Heart left ventricle (tissue), 13 donors: Measurements from ENCODE around the gene PACS1.

Source experiments
- POLR2A ChIP-seq, 2 donors: fragments of 450-650 bp; IDR thresholded peaks; one replicate each; pipeline ENCODE4 v1.6.1; 2017; ENCODE audit warnings: antibody characterized with exemption in 2 of 2, mild to moderate bottlenecking in 2 of 2, moderate library complexity in 2 of 2
- TF ChIP-seq, protein P1 (sequence below), 12 donors: fragments of 200-600 bp; sonication (generic) in 4 of 12; IDR thresholded peaks; one replicate each; pipeline versions ENCODE4 v1.5.0 to v1.8.0; 2018 to 2022; ENCODE audit warnings: antibody characterized with exemption in 12 of 12, mild to moderate bottlenecking in 5 of 12
- donor health status: ischemic (EF 13 %, LVEDD 7.1; RV severe dilation, severe dysfunction).
- donor health status: DM: no; HTN: yes; CAD: no.
- donor health status: DM: no; HTN: no; CAD: no.
- donor health status: ischemic (EF 25% LVEDD 6.9; RV normal size, moderate dysfunction).
- donor health status: ischemic (EF 25% LVEDD 5.7; RV mildly dilated, moderate dysfunction).
- donor health status: ischemic (EF 35%, LVEDD 5.7; RV mildly dilated, moderate dysfunction).
- donor health status: nonischemic (EF 11% LVEDD 7.7; RV severe dilation, severe dysfunction).
- donor health status: DM: yes; HTN: yes; CAD: no.
- donor health status: PGD.
- donor health status: ischemic (EF 29% LVEDD 5.4; RV normal size, mild dysfunction).
- donor health status: nonischemic (EF 23%, LVEDD 6.1; RV moderate dilation, normal function).

DNA sequence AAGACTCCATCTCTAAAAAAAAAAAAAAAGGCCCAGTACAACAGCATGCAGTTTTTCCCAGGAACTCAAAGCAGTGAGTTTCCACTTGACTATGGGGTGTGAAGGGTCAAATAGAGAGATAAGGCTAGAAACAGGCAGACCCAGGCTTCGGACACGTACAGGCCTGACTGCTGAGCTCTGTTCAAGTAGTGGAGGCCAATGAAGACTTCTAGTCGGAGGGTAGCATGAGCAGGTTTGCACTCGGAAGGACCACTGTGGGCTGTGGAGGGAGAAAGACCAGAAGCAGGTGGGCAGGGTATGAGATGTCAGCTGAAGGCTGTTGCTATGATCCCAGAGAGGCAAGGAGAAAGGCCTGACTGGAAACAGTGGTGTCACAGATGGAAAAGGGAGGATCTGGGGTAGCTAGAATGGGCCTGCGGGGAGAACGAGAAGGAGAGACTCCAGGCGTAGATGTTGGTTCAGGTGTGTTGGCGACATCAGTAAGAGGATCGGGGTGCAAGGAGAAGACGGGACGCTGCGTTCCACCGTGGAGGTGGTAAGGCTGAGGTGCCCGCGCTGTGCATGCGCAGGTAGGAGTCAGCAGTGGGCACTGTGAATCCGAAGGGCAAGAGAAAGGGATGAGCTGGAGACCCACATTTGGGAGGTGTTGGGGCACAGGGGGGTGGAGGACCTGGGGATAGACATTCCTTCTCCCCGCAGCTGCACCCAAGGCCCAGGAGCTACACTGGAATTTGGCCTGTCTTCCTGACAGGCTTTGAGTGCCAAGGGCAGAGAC, 149.0 kb downstream of the PACS1 start:
- TF ChIP-seq, protein P1, sequence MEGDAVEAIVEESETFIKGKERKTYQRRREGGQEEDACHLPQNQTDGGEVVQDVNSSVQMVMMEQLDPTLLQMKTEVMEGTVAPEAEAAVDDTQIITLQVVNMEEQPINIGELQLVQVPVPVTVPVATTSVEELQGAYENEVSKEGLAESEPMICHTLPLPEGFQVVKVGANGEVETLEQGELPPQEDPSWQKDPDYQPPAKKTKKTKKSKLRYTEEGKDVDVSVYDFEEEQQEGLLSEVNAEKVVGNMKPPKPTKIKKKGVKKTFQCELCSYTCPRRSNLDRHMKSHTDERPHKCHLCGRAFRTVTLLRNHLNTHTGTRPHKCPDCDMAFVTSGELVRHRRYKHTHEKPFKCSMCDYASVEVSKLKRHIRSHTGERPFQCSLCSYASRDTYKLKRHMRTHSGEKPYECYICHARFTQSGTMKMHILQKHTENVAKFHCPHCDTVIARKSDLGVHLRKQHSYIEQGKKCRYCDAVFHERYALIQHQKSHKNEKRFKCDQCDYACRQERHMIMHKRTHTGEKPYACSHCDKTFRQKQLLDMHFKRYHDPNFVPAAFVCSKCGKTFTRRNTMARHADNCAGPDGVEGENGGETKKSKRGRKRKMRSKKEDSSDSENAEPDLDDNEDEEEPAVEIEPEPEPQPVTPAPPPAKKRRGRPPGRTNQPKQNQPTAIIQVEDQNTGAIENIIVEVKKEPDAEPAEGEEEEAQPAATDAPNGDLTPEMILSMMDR (IDR thresholded peaks at IDR 0.05): no peak
- no peak for TF ChIP-seq POLR2A (IDR thresholded peaks at IDR 0.05)
